Activated CD4-positive, alpha-beta memory T cell treated with anti-CD3 and anti-CD28 coated beads for 36 hours (primary cell): ENCODE measurements around the gene STAP2. TPM values are rescaled to one million over a fixed set of nuclear protein-coding genes. Genes with fewer than 3 reads are reported as not detected.
"Not testable (repeated sequence)": the region's sequence is repeated elsewhere in the genome, so short reads cannot be mapped to it uniquely, and the experiment has no call there.

Experiments used
- CTCF ChIA-PET: fragments of 350-600 bp; sonication (Branson Sonifier 250); formaldehyde crosslinking; loops from one replicate; lab custom pipeline; 2021; ENCODE audit warnings: antibody characterized with exemption, inconsistent platforms; lab: Charles Lee
- POLR2A ChIA-PET: fragments of 350-600 bp; sonication (Branson Sonifier 250); formaldehyde crosslinking; loops from one replicate; lab custom pipeline; 2021; ENCODE audit warnings: antibody characterized with exemption; lab: Charles Lee
- DNase-seq: peaks from one replicate; pipeline ENCODE4 v3.0.0-alpha.2; 2020
- H3K27ac Mint-ChIP-seq: one replicate; pipeline ENCODE4 v1.8.0; 2021; ENCODE audit warnings: mixed read lengths
- H3K27me3 Mint-ChIP-seq: one replicate; pipeline ENCODE4 v1.8.0; 2021; ENCODE audit warnings: mixed read lengths
- H3K36me3 Mint-ChIP-seq: one replicate; pipeline ENCODE4 v1.8.0; 2021; ENCODE audit warnings: mixed read lengths
- H3K4me1 Mint-ChIP-seq: one replicate; pipeline ENCODE4 v1.8.0; 2021; ENCODE audit warnings: low read depth, mixed read lengths
- H3K4me3 Mint-ChIP-seq: one replicate; pipeline ENCODE4 v1.8.0; 2021; ENCODE audit warnings: mild to moderate bottlenecking, mixed read lengths
- H3K9me3 Mint-ChIP-seq: one replicate; pipeline ENCODE4 v1.8.0; 2021; ENCODE audit warnings: mixed read lengths
- intact Hi-C: fragments of 100-400 bp; cut with micrococcal nuclease; formaldehyde crosslinking; loops from one replicate; pipeline ENCODE4 v1.15.1; 2023
- total RNA-seq, 2 experiments: library from RNA; stranded (reverse); gene quantifications; one replicate each; pipeline ENCODE4 v1.2.3, GENCODE V29; 2021

STAP2 gene
- total RNA-seq, 2 experiments from 2014 or later, result 9.1 to 9.4 TPM

- POLR2A ChIA-PET, result interaction anchor here (0.6 kb wide), 1 partner anchor 10 kb away, joined by 3 read pairs; no protein-coding TSS in a partner anchor
- DNase-seq, result no peak
- Mint-ChIP-seq H3K4me1 (peaks cover 18% of the 10 kb centered on the region), H3K9me3 (peaks cover 3% of the 10 kb centered on the region), H3K36me3 (peaks cover 9% of the 10 kb centered on the region), H3K4me3 (peak overlapping the region; percentile 73), H3K27me3 (no peaks in the 10 kb centered on the region), H3K27ac (peak overlapping the region; percentile 64)
- intact Hi-C loops, result no loop called here
- CTCF ChIA-PET, result interaction anchor here (0.7 to 1.7 kb wide), 2 partner anchors 14 to 62 kb away, joined by 3 to 4 read pairs; partner anchors contain the start of gene SH3GL1
These were observed 654 bp downstream of the STAP2 start for GRCh38 chr19:4337906-4338440.

DNA sequence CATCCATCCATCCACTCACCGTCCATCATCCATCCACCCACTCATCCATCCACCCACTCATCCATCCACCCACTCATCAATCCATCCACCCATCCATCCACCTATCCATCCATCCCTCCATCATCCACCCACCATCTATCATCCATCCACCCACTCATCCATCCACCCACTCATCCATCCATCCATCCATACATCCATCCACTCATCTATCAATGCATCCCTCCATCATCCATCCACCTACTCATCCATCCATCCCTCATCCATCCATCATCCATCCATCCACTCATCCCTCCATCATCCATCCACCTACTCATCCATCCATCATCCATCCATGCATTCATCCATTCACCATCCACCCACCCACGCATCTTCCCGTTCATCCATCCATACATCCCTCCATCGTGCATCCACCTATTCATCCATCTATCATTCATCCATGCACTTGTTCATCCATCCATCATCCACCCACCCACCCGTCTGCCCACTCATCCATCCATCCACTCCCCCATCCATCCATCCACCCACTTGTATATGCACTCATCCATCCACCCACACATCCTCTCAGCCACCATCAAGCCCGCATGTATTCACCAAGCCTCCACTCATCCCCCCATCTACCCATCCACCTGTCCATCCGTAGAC, 3.6 kb downstream of the STAP2 start:
- Mint-ChIP-seq H3K4me1 (peaks cover 15% of the 10 kb centered on the region), H3K9me3 (peaks cover 3% of the 10 kb centered on the region), H3K27me3 (no peaks in the 10 kb centered on the region), H3K27ac (no peak overlapping the region), H3K36me3 (peaks cover 9% of the 10 kb centered on the region), H3K4me3 (no peak overlapping the region)
- ChIA-PET CTCF (no interaction called here), POLR2A (no interaction called here)
- no peak for DNase-seq
- intact Hi-C loops, result no loop called here

DNA sequence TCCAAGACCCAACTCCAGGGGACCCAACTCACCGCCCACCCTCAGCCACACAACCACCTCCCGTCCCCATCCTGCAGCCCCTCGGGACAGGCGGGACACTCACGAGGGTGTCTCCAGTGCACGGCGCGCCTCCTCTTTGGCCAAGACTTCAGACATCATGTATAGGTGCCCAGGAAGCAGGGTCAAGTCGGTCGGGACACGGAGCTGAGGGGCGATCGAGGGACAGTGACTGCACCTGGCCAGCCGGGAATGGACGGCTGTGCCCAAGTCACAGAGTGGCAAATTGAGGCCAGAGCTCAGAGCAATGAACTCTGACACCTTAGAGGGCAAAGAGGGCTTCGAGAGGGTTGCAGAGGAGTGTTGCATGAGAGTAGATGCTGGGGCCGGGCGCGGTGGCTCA, 8.8 kb downstream of the STAP2 start:
- DNase-seq, result no peak
- H3K4me1 Mint-ChIP-seq, result peaks cover 26% of the 10 kb centered on the region
- intact Hi-C loops, result no loop called here
- peaks cover under 1% of the 10 kb centered on the region for H3K9me3 Mint-ChIP-seq
- H3K27ac Mint-ChIP-seq, result no peak overlapping the region
- H3K4me3 Mint-ChIP-seq, result peak overlapping the region; percentile 50
- peaks cover 7% of the 10 kb centered on the region for H3K36me3 Mint-ChIP-seq
- CTCF ChIA-PET, result interaction anchor here (1.5 kb wide), 1 partner anchor 63 kb away, joined by 4 read pairs; no protein-coding TSS in a partner anchor
- POLR2A ChIA-PET, result interaction anchor here (1.1 kb wide), 1 partner anchor 13 kb away, joined by 3 read pairs; no protein-coding TSS in a partner anchor
- H3K27me3 Mint-ChIP-seq, result peaks cover 3% of the 10 kb centered on the region

DNA sequence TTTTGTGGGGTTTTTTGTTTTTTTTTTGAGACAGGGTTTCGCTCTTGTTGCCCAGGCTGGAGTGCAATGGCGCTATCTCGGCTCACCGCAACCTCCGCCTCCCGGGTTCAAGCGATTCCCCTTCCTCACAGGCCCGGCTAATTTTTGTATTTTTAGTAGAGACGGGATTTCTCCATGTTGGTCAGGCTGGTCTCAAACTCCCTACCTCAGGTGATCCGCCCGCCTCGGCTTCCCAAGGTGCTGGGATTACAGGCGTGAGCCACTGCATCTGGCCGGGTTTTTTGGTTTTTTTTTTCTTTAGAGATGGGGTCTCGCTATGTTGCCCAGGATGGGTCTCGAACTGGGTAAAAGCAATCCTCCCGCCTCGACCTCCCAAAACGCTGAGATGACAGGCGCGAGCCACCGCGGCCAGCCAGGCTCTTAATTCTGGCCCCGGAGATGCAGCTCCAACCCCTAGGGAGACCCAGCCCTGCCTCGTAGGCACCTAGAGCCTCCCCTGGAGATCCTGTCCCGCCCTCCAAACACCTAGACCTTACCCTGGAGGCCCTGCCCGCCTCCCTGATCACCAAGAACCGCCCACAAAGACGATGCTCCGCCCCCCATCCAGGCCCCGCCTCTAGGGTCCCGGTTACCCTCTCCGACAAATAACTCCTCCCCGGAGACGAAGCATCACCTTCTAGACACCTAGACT, 9.5 kb downstream of the STAP2 start:
- POLR2A ChIA-PET, result interaction anchor here (1.0 to 1.3 kb wide), 2 partner anchors 9 to 73 kb away, joined by 3 to 4 read pairs; partner anchors contain the start of gene CHAF1A
- intact Hi-C loops, result loop anchor here (1.0 kb wide), 3 partner anchors 14 to 142 kb away; partner anchors contain the start of genes CHAF1A and MPND
- not testable (repeated sequence) for H3K27me3 Mint-ChIP-seq, H3K36me3 Mint-ChIP-seq, H3K9me3 Mint-ChIP-seq
- peak overlapping the region; percentile 85 for H3K4me3 Mint-ChIP-seq
- H3K27ac Mint-ChIP-seq, result peak overlapping the region; percentile 81
- CTCF ChIA-PET, result interaction anchor here (1.5 kb wide), 1 partner anchor 62 kb away, joined by 4 read pairs; no protein-coding TSS in a partner anchor
- H3K4me1 Mint-ChIP-seq, result peaks cover 26% of the 10 kb centered on the region
- DNase-seq, result peak; percentile 52

GRCh38 chr19:4328243-4328990, 10.2 kb downstream of the STAP2 start:
- intact Hi-C loops, result loop anchor here (1.0 kb wide), 3 partner anchors 15 to 143 kb away; partner anchors contain the start of genes CHAF1A and MPND
- peaks cover 3% of the 10 kb centered on the region for H3K27me3 Mint-ChIP-seq
- H3K4me1 Mint-ChIP-seq, result peaks cover 26% of the 10 kb centered on the region
- peak overlapping the region; percentile 85 for H3K4me3 Mint-ChIP-seq
- ChIA-PET CTCF (interaction anchor here (0.8 to 1.3 kb wide), 4 partner anchors 8 to 72 kb away, joined by 3 to 11 read pairs (median 8); partner anchors contain the start of genes MPND and SH3GL1), POLR2A (interaction anchor here (0.5 to 1.3 kb wide), 5 partner anchors 10 to 84 kb away, joined by 3 to 12 read pairs (median 3); partner anchors contain the start of genes CHAF1A and MPND)
- peaks cover 4% of the 10 kb centered on the region for H3K36me3 Mint-ChIP-seq
- H3K9me3 Mint-ChIP-seq, result no peaks in the 10 kb centered on the region
- peak; percentile 98 for DNase-seq
- H3K27ac Mint-ChIP-seq, result peak overlapping the region; percentile 81

GRCh38 chr19:4327877-4328242, 10.8 kb downstream of the STAP2 start:
- no peak overlapping the region for H3K27ac Mint-ChIP-seq
- peaks cover 26% of the 10 kb centered on the region for H3K4me1 Mint-ChIP-seq
- peak overlapping the region; percentile 85 for H3K4me3 Mint-ChIP-seq
- H3K27me3 Mint-ChIP-seq, result peaks cover 3% of the 10 kb centered on the region
- ChIA-PET POLR2A (interaction anchor here (0.9 to 1.3 kb wide), 4 partner anchors 10 to 74 kb away, joined by 3 to 12 read pairs (median 4); partner anchors contain the start of genes CHAF1A and MPND), CTCF (interaction anchor here (0.8 to 1.3 kb wide), 4 partner anchors 9 to 73 kb away, joined by 3 to 11 read pairs (median 8); partner anchors contain the start of genes MPND and SH3GL1)
- DNase-seq, result no peak
- intact Hi-C loops, result loop anchor here (1.0 kb wide), 3 partner anchors 15 to 143 kb away; partner anchors contain the start of genes CHAF1A and MPND
- peaks cover 4% of the 10 kb centered on the region for H3K36me3 Mint-ChIP-seq
- no peaks in the 10 kb centered on the region for H3K9me3 Mint-ChIP-seq

DNA sequence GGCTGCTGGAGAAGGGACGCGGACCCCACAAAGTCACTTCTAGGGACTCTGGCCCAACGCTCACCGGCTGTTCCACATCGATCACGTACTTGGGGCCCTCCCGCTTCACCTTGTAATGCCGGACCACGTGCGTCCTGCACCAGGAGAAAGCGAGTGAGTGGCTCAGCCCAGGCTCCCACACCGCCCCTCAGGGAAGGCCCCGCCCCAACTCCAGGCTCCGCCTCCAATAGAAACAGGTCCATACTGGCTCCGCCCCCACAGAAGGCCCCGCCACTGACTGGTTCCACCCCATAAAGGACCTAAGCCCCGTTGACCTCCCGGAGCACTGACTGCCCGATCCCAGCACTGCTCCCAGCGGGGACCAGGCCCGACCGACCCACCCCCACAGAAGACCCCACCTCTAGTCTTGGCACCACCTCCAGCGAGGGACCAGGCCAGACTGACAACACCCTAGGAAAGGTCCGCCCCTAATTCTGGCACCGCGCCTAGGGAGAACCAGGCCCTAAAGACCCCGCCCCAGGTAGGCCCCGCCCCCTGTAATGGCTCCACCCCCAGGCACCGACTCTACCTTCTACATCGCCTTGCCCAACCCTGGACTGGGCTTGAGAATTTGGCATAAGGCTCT, 11.3 kb downstream of the STAP2 start:
- ChIA-PET POLR2A (interaction anchor here (1.0 to 1.3 kb wide), 2 partner anchors 16 to 75 kb away, joined by 4 to 12 read pairs; partner anchors contain the start of genes CHAF1A and MPND), CTCF (interaction anchor here (0.8 to 1.3 kb wide), 4 partner anchors 10 to 73 kb away, joined by 3 to 11 read pairs (median 8); partner anchors contain the start of genes MPND and SH3GL1)
- H3K9me3 Mint-ChIP-seq, result no peaks in the 10 kb centered on the region
- H3K27ac Mint-ChIP-seq, result no peak overlapping the region
- H3K36me3 Mint-ChIP-seq, result peaks cover 4% of the 10 kb centered on the region
- H3K4me3 Mint-ChIP-seq, result peak overlapping the region; percentile 85
- peak; percentile 89 for DNase-seq
- intact Hi-C loops, result no loop called here
- H3K4me1 Mint-ChIP-seq, result peaks cover 26% of the 10 kb centered on the region
- H3K27me3 Mint-ChIP-seq, result peaks cover 3% of the 10 kb centered on the region

DNA sequence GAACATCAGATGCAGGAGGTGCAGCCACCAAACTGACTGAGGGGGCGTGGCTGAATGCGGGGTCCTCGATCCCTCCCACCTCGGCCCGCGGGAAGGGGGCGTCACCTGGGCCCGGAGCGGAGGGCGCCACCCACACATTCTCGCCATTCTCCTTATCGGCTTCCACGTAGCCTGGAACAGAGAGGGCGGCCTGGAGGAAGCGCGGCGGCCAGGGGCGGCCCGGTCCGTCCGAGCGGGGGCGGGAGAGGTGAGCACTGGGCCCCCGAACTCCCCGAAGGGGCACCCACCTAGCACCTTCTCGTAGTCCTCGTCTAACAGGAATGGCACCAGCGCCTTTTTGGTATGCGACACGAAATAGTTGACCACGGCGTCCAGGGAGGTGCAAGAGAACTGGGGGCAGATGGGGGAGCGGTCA, 11.8 kb downstream of the STAP2 start:
- intact Hi-C loops, result no loop called here
- DNase-seq, result peak; percentile 20
- peaks cover 4% of the 10 kb centered on the region for H3K36me3 Mint-ChIP-seq
- H3K27me3 Mint-ChIP-seq, result peaks cover 3% of the 10 kb centered on the region
- H3K4me1 Mint-ChIP-seq, result peaks cover 26% of the 10 kb centered on the region
- ChIA-PET CTCF (no interaction called here), POLR2A (no interaction called here)
- H3K27ac Mint-ChIP-seq, result no peak overlapping the region
- H3K4me3 Mint-ChIP-seq, result peak overlapping the region; percentile 85
- no peaks in the 10 kb centered on the region for H3K9me3 Mint-ChIP-seq

DNA sequence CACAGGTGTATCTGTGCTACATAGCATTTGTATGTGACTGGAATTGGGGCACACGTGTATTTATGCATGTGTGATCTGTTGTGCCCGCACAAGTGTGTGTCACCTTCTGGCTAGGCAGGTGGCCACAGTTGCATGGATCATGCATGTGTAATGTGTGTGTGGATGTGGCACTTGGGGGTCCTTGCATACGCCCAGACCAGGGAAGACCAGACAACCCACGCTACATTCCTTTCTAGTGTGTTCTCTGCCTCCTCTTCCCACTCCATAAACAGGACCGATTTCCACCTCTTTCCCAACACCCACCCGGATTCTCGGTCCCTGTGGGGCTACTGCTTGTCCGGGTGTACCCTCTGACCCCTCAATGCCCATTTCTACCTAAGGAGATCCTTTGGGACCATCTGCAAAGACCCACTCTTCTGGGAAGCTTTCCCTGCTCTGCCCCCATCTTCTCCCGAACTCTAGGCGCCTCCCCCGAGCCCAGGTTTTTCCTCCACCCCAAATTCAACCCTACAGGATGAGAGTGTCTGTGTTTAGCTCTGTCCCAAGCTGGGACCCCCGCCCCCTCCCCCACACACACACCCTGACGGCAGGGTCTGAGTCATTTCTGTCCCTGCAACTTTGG, 12.3 kb downstream of the STAP2 start:
- CTCF ChIA-PET, result no interaction called here

DNA sequence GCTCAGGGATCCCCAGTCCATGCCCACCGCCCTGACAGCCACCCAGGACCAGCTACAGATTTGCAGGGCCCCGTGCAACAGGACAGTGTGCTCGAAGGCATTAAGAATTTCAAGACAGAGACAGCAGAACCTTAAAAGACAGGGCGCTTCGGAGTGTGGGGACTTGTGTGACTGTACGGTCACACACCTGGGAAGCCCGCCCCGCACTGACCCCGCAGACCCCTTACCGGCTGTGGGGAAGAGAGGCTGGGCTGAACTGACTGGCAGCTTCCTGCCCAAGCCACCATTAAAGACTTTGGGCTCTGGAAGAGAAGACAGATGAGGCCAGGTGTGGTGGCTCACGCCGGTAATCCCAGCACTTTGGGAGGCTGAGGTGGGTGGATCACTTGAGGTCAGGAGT, 14.4 kb downstream of the STAP2 start:
- POLR2A ChIA-PET, result interaction anchor here (0.6 kb wide), 1 partner anchor 36 kb away, joined by 3 read pairs; no protein-coding TSS in a partner anchor
- no peak overlapping the region for H3K4me3 Mint-ChIP-seq
- H3K4me1 Mint-ChIP-seq, result peaks cover 23% of the 10 kb centered on the region

More for the DNA sequence above, 12.3 kb downstream of the STAP2 start:
- Mint-ChIP-seq H3K36me3 (peaks cover 4% of the 10 kb centered on the region), H3K9me3 (no peaks in the 10 kb centered on the region), H3K4me1 (peaks cover 26% of the 10 kb centered on the region), H3K27ac (no peak overlapping the region), H3K4me3 (no peak overlapping the region), H3K27me3 (peaks cover 3% of the 10 kb centered on the region)
- no peak for DNase-seq
- intact Hi-C loops, result no loop called here
- POLR2A ChIA-PET, result no interaction called here

More for the DNA sequence above, 14.4 kb downstream of the STAP2 start:
- peaks cover 3% of the 10 kb centered on the region for H3K27me3 Mint-ChIP-seq
- intact Hi-C loops, result no loop called here
- DNase-seq, result no peak
- H3K9me3 Mint-ChIP-seq, result peaks cover 13% of the 10 kb centered on the region
- CTCF ChIA-PET, result interaction anchor here (1.3 to 1.4 kb wide), 2 partner anchors 28 to 57 kb away, joined by 4 to 5 read pairs; no protein-coding TSS in a partner anchor
- H3K36me3 Mint-ChIP-seq, result peaks cover 4% of the 10 kb centered on the region
- no peak overlapping the region for H3K27ac Mint-ChIP-seq
